Osteoblast (primary cell): Measurements from ENCODE around the gene SHB. TPM values are rescaled to one million over a fixed set of nuclear protein-coding genes. Genes with fewer than 3 reads are reported as not detected.
A peak's percentile ranks its signal among the peaks of the same experiment; 100 is the strongest.

Experiments
- DNase-seq: peaks from one replicate; pipeline ENCODE4 v3.0.0; 2011; ENCODE audit warnings: low spot score, mixed read lengths; ENCODE audit not compliant: insufficient read length; ENCODE audit errors: missing footprints
- H2AFZ ChIP-seq: 2 replicates; pipeline ENCODE4 v1.6.0; 2011; ENCODE audit warnings: mild to moderate bottlenecking, low read length
- H3K27ac ChIP-seq: 2 replicates; pipeline ENCODE4 v1.5.1; 2011; ENCODE audit warnings: mild to moderate bottlenecking, low read depth, low read length, moderate library complexity
- H3K27me3 ChIP-seq: 2 replicates; pipeline ENCODE4 v1.6.0; 2012; ENCODE audit warnings: mild to moderate bottlenecking, control low read depth, inconsistent platforms, low read length, moderate library complexity; ENCODE audit not compliant: insufficient read depth
- H3K36me3 ChIP-seq: 2 replicates; pipeline ENCODE4 v1.5.1; 2011; ENCODE audit warnings: mild to moderate bottlenecking, low read length, control low read depth, moderate library complexity; ENCODE audit not compliant: insufficient read depth
- H3K4me1 ChIP-seq: 2 replicates; pipeline ENCODE4 v1.5.1; 2011; ENCODE audit warnings: mild to moderate bottlenecking, low read length, control low read depth, moderate library complexity; ENCODE audit not compliant: insufficient read depth
- H3K4me2 ChIP-seq: 2 replicates; pipeline ENCODE4 v1.6.0; 2011; ENCODE audit warnings: mild to moderate bottlenecking, low read length; ENCODE audit not compliant: insufficient read depth
- H3K4me3 ChIP-seq: fragments of 200-600 bp; sonication (generic); 3 replicates; pipeline ENCODE4 v1.5.1; 2012; ENCODE audit warnings: mild to moderate bottlenecking, low read length, inconsistent platforms; ENCODE audit not compliant: insufficient read depth
- H3K79me2 ChIP-seq: 2 replicates; pipeline ENCODE4 v1.6.0; 2012; ENCODE audit warnings: mild to moderate bottlenecking, low read length, control low read depth, inconsistent platforms; ENCODE audit not compliant: insufficient read depth
- H3K9me3 ChIP-seq: 2 replicates; pipeline ENCODE4 v1.5.1; 2011; ENCODE audit warnings: low read depth, low read length, control low read depth
- H4K20me1 ChIP-seq: 2 replicates; pipeline ENCODE4 v1.6.0; 2012; ENCODE audit warnings: mild to moderate bottlenecking, low read length, control low read depth; ENCODE audit not compliant: insufficient read depth
- CTCF ChIP-seq: IDR thresholded peaks from 2 replicates; pipeline ENCODE4 v1.5.1; 2011; ENCODE audit warnings: mild to moderate bottlenecking, low read depth, low read length, moderate library complexity; ENCODE audit errors: extremely low read depth
- total RNA-seq: library from RNA; depleted of rRNA; stranded (reverse); fragments of >200 nt; gene quantifications from 2 replicates; pipeline ENCODE4 v1.2.3, GENCODE V29; 2012

The SHB gene
- total RNA-seq, 1 donor = 9.4 TPM

- Histone ChIP-seq H3K27ac (peak overlapping the region; percentile 77), H3K27me3 (no peaks in the 10 kb centered on the region), H3K9me3 (no peaks in the 10 kb centered on the region), H3K79me2 (peaks cover 4% of the 10 kb centered on the region), H4K20me1 (no peaks in the 10 kb centered on the region), H2AFZ (no peak overlapping the region), H3K36me3 (peaks cover 5% of the 10 kb centered on the region), H3K4me3 (no peak overlapping the region), H3K4me1 (peaks cover 42% of the 10 kb centered on the region), H3K4me2 (peak overlapping the region; percentile 55)
- DNase-seq = no peak
- no peak for TF ChIP-seq CTCF
Measured at GRCh38 chr9:37936376-37936775, 132.7 kb downstream of the SHB start.

- H3K79me2 ChIP-seq = peaks cover 4% of the 10 kb centered on the region
Measured at GRCh38 chr9:37935096-37935495, 133.9 kb downstream of the SHB start.

GRCh38 chr9:37931592-37931991 is 137.4 kb downstream of the SHB start:
- no peaks in the 10 kb centered on the region for H3K9me3 ChIP-seq
- H3K27ac ChIP-seq = no peak overlapping the region
- TF ChIP-seq CTCF = no peak
- peaks cover 5% of the 10 kb centered on the region for H3K36me3 ChIP-seq
- H3K27me3 ChIP-seq = no peaks in the 10 kb centered on the region
- peaks cover 12% of the 10 kb centered on the region for H4K20me1 ChIP-seq
- no peak overlapping the region for H3K4me3 ChIP-seq
- peaks cover 19% of the 10 kb centered on the region for H3K79me2 ChIP-seq
- no peak overlapping the region for H3K4me2 ChIP-seq
- H3K4me1 ChIP-seq = peaks cover 18% of the 10 kb centered on the region
- DNase-seq = peak; percentile 5
- H2AFZ ChIP-seq = no peak overlapping the region

More at GRCh38 chr9:37935096-37935495, 133.9 kb downstream of the SHB start:
- TF ChIP-seq CTCF = no peak
- no peaks in the 10 kb centered on the region for H3K27me3 ChIP-seq
- H3K36me3 ChIP-seq = peaks cover 5% of the 10 kb centered on the region
- H3K27ac ChIP-seq = peak overlapping the region; percentile 62
- no peaks in the 10 kb centered on the region for H4K20me1 ChIP-seq
- DNase-seq = peak; percentile 67
- no peak overlapping the region for H3K4me2 ChIP-seq
- no peak overlapping the region for H3K4me3 ChIP-seq
- H3K4me1 ChIP-seq = peaks cover 42% of the 10 kb centered on the region
- H2AFZ ChIP-seq = no peak overlapping the region
- H3K9me3 ChIP-seq = no peaks in the 10 kb centered on the region

- Histone ChIP-seq H3K27ac (no peak overlapping the region), H3K4me3 (no peak overlapping the region), H2AFZ (no peak overlapping the region), H3K4me2 (no peak overlapping the region), H3K36me3 (peaks cover 5% of the 10 kb centered on the region), H3K4me1 (peaks cover 14% of the 10 kb centered on the region), H3K9me3 (no peaks in the 10 kb centered on the region), H3K79me2 (peaks cover 23% of the 10 kb centered on the region), H4K20me1 (peaks cover 27% of the 10 kb centered on the region), H3K27me3 (no peaks in the 10 kb centered on the region)
- peak; percentile 69 for DNase-seq
- TF ChIP-seq CTCF = no peak
Measured at GRCh38 chr9:37929441-37929895, 139.6 kb downstream of the SHB start.
